T-helper 2 cell treated with Interferon-gamma antibody and Interleukin-4, amounts not matched to agents 100 ng/mL and 5 ng/mL, for 36 hours (primary cell): Measurements from ENCODE around the gene CALR3. TPM values are rescaled to one million over a fixed set of nuclear protein-coding genes. Genes with fewer than 3 reads are reported as not detected.
"Not testable (repeated sequence)": the region's sequence is repeated elsewhere in the genome, so short reads cannot be mapped to it uniquely, and the experiment has no call there.

Experiments
- intact Hi-C: fragments of 100-400 bp; cut with micrococcal nuclease; formaldehyde crosslinking; loops from one replicate; pipeline ENCODE4 v1.15.1; 2023
- total RNA-seq: library from RNA; stranded (reverse); gene quantifications from 2 replicates; pipeline ENCODE4 v1.2.3, GENCODE V29; 2022

Gene CALR3
- total RNA-seq, 1 donor from 2014 or later, result not detected

- intact Hi-C loops, result no loop called here
Observed at GRCh38 chr19:16459680-16460079, 36.3 kb downstream of the CALR3 start.

GRCh38 chr19:16458391-16459341, 37.3 kb downstream of the CALR3 start:
- intact Hi-C loops, result no loop called here

GRCh38 chr19:16457954-16458331, 38.0 kb downstream of the CALR3 start:
- intact Hi-C loops, result no loop called here

DNA sequence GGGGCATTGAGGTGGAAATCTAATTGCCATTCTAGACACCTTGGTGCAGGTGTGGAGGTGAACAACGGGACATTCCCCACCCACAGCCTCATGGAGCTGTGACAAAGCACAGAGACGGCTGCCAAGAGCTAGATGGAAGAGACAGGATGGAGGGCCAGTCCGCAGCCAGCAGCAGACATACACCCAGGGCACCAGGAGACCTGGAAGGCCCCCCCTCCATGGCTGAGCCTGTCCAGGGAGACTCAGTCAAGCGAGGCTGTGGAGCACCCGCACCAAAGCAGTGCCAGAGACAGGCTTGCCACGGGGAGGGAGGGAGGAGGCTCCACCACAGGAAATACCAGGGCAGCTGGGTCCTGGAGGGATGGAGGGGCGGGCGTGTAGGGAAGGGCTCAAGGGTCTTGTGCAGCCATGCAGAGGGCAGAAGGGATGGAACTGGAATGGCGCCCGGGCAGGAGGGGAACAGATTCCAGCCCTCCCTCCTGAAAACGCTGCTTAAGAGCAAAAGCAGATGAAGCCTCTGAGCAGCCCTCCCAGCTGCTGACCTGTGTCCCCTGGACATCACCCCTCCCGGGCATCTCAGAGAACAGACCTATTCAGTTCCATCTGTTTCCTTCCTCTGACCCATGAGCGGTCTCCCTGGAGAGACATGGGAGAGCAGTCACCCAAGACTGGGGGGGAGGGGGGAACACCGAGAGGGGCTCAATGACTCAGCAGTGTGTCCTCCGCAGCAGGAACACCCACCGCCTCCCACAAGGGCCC, 38.6 kb downstream of the CALR3 start:
- intact Hi-C loops, result no loop called here

DNA sequence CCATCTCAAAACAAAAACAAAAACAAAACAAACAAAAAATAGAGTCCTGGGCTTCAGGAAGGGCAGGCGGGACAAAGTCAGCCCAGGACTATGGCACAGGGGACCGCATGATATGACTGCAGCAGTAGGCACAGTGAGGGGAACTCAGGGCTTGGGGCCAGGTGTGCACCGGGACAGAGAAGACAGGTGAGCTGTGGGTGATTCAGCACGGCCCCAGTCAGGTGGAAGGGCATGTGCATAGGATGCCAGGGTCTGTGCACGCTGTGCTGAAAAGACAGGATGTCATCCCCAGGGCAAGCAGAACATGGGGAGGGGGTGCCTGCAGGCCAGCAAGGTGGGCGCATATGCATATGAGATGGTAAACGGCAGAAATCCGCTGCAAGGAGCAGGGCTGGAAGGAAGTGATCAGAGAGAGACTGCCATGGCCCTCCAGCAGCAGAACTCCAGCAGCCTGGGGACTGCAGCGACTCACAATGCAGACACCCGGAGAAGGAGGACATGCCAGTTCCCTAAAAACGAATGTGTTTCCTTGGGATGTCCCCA, 39.2 kb downstream of the CALR3 start:
- intact Hi-C loops, result no loop called here

DNA sequence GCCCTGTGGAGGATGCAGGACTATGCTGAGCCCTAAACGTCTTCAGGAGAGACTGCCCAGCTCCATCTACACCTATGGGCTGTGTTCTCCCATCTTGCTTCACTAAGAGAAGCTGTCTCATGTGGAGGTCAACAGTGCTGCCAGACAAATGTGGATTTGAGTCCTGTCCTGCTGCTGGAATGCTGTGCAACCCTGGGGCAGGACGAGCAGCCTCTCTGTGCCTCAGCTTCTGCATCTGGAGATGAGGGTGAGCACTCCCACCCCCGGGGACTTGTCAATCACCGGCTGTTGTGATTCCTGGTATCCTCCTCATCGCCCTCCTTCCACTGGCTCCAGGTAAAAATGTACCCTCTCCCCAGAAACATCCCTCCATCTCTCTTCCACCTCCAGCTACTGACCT, 40.5 kb downstream of the CALR3 start:
- intact Hi-C loops, result no loop called here

DNA sequence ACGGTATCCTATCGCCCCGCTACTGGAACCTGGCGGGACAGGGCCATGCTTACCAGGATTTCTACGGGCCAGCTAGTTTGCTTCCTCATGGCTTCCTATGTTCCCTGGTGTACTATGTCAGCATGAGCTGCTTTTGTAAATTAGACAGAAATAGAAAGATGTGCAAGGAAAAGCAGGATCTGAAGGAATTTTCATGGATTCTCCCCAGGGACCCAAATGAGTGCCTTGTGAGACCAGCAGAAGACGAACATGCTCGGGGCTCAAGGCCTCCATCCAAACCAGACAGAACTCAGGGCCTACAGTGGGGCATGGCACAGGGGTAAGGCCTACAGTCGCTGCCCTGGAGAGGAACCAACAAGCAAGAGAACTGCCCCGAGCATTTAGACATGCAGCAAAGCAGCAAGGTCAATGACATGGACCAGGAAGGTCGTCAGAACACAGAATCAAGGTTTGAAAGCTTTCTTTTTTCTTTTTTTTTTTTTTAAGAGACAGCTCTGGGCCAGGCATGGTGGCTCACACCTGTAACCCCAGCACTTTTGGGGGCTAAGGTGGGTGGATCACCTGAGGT, 41.5 kb downstream of the CALR3 start:
- intact Hi-C loops, result no loop called here

GRCh38 chr19:16452325-16452724, 43.6 kb downstream of the CALR3 start:
- intact Hi-C loops, result no loop called here

DNA sequence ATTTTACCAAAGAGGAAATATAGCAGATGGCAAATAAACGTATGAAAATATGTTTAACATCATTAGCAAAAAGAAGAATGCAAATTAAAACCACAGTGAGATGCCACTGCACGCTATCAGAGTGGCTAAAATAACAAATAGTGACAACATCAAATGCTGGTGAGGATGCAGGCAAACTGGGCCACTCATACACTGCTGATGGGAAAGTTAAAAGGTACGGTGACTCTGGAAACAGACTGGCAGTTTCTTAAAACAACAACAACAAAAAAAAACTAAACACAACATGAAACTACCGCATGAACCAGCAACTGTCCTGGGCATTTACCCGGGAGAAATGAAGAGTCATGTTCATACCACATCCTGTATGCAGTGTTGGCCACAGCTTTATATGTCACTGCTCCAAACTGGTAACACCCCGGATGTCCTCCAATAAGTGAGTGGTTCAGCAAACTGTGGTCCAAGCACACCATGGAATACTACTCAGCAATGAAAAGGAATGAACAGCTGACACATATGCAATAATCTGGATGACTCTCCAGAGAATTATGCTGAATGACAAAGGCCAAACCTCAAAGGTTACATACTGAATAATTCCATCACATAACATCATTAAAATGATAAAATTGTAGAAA, 46.5 kb downstream of the CALR3 start:
- intact Hi-C loops, result no loop called here

DNA sequence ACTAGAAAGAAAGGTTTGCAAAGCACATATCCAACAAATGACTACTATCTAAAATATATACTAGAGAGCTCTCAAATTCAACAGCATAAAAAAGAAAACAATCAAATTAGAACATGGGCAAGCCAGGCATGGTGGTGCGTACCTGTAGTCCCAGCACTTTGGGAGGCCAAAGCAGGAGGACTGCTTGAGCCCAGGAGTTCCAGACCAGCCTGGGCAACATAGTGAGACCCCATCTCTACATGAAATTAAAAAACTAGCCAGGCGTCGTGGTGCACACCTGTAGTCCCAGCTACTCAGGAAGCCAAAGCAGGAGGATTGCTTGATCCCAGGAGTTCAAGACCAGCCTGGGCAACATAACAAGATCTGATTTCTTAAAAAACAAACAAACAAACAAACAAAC, 47.1 kb downstream of the CALR3 start:
- intact Hi-C loops, result not testable (repeated sequence)

GRCh38 chr19:16446724-16447368, 49.1 kb downstream of the CALR3 start:
- intact Hi-C loops, result no loop called here

DNA sequence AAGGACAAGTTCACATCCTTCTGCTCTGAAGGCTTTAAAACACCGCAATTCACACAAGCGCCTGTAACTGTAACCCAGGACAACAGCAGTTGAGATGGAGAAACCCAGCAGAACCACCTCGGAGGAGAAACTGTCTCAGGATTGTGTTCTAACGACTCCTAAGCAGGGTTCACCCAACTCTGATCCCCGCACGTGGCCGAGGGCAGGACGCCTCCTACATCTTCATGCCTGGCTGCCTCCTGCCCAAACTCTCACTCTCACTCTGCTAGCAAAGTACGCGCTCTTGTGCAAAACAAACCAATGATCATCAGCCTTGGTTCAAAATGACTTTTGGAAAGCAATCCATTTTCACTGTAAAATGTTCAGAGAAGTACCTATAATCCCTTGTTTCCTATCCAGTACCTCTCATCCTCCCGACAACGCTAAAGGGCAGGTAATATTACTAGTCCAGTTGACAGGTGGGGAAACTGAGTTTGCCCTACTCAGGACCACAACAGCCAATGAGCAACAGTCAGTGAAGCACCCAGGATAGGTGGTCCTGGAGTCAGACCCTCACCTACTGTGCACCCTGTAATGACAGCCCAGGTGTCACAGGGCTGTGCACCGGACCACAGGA, 49.8 kb downstream of the CALR3 start:
- intact Hi-C loops, result no loop called here

DNA sequence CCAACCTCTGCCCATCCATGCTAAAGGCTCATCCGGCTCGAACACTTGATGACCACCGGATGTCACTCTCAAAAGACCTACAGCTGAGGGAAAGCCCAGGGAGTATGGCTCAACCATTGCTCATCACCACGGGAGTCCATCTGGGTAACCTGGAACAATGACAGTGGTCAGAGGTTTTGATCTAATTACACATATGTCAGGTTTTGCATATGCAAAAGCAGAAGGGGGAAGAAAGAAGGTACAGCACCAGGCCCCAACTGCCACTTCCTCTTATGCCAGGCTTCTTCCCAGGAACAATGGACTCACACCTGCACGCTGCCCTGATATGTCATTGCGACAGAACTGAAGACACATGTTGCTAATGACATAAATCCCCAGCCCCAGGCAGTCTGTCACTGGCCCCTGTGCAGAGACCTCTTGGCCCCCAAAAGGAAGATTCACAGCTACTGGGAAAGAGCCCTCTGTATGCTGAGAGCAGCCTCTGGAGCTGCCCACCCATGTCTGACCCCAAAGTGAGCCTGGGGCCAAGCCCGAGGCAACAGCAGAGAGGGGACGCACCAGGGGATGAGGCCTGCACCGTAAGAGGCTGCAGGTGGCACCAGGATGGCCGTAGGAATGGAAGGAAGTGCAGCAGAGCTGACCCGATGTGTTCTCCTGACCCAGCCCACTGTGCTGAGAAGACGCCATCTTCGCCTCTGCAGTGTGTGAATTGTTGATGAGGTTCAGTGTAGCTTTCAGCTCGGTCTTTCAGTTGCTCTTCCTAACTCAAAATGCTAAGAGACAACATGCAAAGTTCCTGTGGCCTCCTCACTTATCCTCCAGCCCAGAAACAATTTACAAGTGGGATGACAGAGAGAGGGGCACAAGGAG, 50.5 kb downstream of the CALR3 start:
- intact Hi-C loops, result no loop called here

DNA sequence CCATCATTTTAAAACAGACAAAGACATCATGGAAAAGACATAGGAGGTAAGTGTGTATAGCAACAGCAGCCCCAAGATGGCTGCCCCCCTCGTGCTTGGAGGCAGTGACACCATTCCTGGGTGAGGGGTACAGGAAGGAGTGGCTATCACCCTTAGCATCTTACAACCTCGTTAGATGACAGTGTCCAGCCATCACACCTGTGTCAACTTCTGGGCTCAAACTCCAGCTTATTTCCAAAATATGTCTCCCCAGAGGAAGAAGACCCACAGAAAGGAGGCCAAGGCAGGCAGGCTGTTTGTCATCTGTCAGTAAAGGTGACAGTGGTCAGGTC, 51.7 kb downstream of the CALR3 start:
- intact Hi-C loops, result no loop called here

- intact Hi-C loops, result no loop called here
Observed at GRCh38 chr19:16442386-16443276, 53.3 kb downstream of the CALR3 start.

- intact Hi-C loops, result no loop called here
Observed at GRCh38 chr19:16441661-16442162, 54.3 kb downstream of the CALR3 start.

DNA sequence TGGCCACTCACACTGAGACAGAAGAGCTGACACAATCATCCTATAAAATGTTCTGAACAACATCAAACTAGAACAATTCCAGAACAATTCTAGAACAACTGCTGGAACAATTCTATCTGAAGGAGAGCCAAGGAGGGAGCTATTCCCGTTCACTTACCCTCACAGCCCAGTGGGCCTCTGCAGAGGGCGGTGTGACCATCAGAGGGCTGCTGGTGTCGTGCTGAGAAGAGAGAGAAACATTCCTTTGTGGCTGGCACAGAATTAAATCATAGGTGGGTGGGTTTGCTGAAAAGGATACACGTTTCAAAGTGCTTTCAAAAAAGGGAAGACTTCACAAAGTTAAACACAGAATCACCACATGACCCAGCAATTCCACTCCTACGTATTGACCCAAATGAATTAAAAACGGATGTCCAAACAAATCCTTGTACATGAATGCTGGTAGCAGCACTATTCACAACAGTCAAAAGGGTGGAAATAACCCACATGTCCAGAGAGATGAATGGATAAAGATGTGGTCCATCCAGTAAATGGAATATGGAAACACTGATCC, 59.1 kb downstream of the CALR3 start:
- intact Hi-C loops, result no loop called here

- intact Hi-C loops, result no loop called here
Observed at GRCh38 chr19:16435999-16436650, 59.8 kb downstream of the CALR3 start.
